HL-60 (cell line): ENCODE results near the gene RAB21.

Source experiments
- DNase-seq, 2 experiments: peaks; one replicate each; pipeline ENCODE4 v3.0.0-alpha.2; 2010 to 2020; ENCODE audit warnings: low read depth in 1 of 2, low spot score in 1 of 2
- H3K27ac ChIP-seq: fragments of 250-450 bp; sonication (Bioruptor Pico); replicated peaks from 2 replicates; pipeline ENCODE4 v1.5.1; 2020; ENCODE audit warnings: mild to moderate bottlenecking, moderate library complexity
- H3K27me3 ChIP-seq: fragments of 250-450 bp; sonication (Bioruptor Pico); 2 replicates; pipeline ENCODE4 v1.5.1; 2021; ENCODE audit warnings: mild to moderate bottlenecking, moderate library complexity; ENCODE audit not compliant: insufficient read depth, poor library complexity, severe bottlenecking
- H3K4me3 ChIP-seq: replicated peaks from 2 replicates; pipeline ENCODE4 v1.5.1; 2011; ENCODE audit warnings: mild to moderate bottlenecking, control low read depth, low read length; ENCODE audit not compliant: insufficient read depth
- CTCF ChIP-seq: IDR thresholded peaks from one replicate; pipeline ENCODE4 v1.5.1; 2011; ENCODE audit warnings: low read length, control low read depth, inconsistent platforms; ENCODE audit not compliant: insufficient read depth
- GABPA ChIP-seq: IDR thresholded peaks from 2 replicates; pipeline ENCODE4 v1.6.1; 2012; ENCODE audit warnings: low read depth
- POLR2AphosphoS5 ChIP-seq: IDR thresholded peaks from 2 replicates; pipeline ENCODE4 v1.6.1; 2012; ENCODE audit warnings: low read depth
- REST ChIP-seq: IDR thresholded peaks from 2 replicates; pipeline ENCODE4 v1.6.1; 2012; ENCODE audit warnings: low read depth; ENCODE audit not compliant: insufficient replicate concordance
- SPI1 ChIP-seq: IDR thresholded peaks from 2 replicates; pipeline ENCODE4 v1.6.1; 2012; ENCODE audit warnings: low read depth, mild to moderate bottlenecking, borderline replicate concordance

The RAB21 gene

GRCh38 chr12:71725011-71725410, 29.7 kb upstream of the RAB21 start:
- TF ChIP-seq CTCF (no peak), SPI1 (no peak), GABPA (no peak), REST (no peak), POLR2AphosphoS5 (no peak)
- H3K27me3 ChIP-seq, result no peaks in the 10 kb centered on the region
- no peak overlapping the region for H3K27ac ChIP-seq
- no peak for DNase-seq
- H3K4me3 ChIP-seq, result no peak overlapping the region

GRCh38 chr12:71726548-71726947, 28.1 kb upstream of the RAB21 start:
- no peak overlapping the region for H3K27ac ChIP-seq
- no peak overlapping the region for H3K4me3 ChIP-seq
- H3K27me3 ChIP-seq, result no peaks in the 10 kb centered on the region
- TF ChIP-seq CTCF (no peak), REST (no peak), GABPA (no peak), SPI1 (no peak), POLR2AphosphoS5 (no peak)
- DNase-seq, result no peak

- no peak for TF ChIP-seq POLR2AphosphoS5
- TF ChIP-seq GABPA, result no peak
- TF ChIP-seq SPI1, result no peak
- TF ChIP-seq CTCF, result no peak
- no peak for TF ChIP-seq REST
- DNase-seq, result no peak
- H3K4me3 ChIP-seq, result no peak overlapping the region
- H3K27ac ChIP-seq, result no peak overlapping the region
- H3K27me3 ChIP-seq, result no peaks in the 10 kb centered on the region
Measured at GRCh38 chr12:71727958-71728357, 26.7 kb upstream of the RAB21 start.
